Measurements from ENCODE around the gene KRT86. TPM values are rescaled to one million over a fixed set of nuclear protein-coding genes. Genes with fewer than 3 reads are reported as not detected.

The KRT86 gene
- total and polyA plus RNA-seq, 9 of the 15 experiments (the other 6 are each of a cell fraction or from before 2014, with no cell fraction given): not detected

DNA sequence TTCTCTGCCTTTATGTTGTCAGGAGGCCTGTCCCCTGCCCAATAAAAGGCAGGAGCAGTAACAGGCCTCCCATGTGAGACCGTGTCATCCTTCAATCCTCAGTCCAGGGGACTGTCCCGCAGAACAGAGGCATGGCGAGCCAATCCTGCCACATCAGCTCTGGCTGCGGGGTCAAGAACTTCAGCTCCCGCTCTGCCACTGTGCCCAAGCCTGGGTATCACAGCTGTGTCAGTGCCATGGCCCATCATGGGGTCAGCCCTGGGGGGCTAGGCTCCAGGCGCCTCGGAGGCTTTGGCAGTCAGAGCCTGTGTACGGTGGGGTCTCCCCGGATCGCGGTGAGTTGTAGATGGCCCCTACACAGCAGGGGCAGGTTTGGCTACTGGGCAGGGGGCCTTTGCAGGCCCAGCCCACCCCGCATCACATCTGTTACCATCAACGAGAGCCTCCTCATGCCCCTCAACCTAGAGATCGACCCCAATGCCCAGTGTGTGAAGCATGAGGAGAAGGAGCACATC is 66.7 kb downstream of the KRT86 start:
- Histone ChIP-seq H3K36me3 (ENCODE audit: control insufficient read depth, insufficient read depth, low read length) (no peaks in the 10 kb centered on the region), H3K4me1 (replicated peaks in 1 of 2; ENCODE audit: control insufficient read depth in 2 of 2, insufficient read depth in 2 of 2, low read length in 2 of 2) (no peaks in the 10 kb centered on the region), H4K20me1 (replicated peaks; ENCODE audit: control insufficient read depth, insufficient read depth, low read length) (no peaks in the 10 kb centered on the region; the same call in 1 of the 2 replicates), H3K9ac (ENCODE audit: insufficient read depth in 1 of 2, low read depth in 2 of 2, low read length in 2 of 2) (no peak overlapping the region; a peak in 1 of 4 replicates), H3K4me3 (no peak overlapping the region), H3K27ac (ENCODE audit: extremely low read depth, low read depth, low read length) (no peak overlapping the region), H3K9me3 (replicated peaks; ENCODE audit: control insufficient read depth, insufficient read depth, low read depth, low read length) (no peaks in the 10 kb centered on the region), H2AFZ (ENCODE audit: low read depth, low read length) (no peak overlapping the region), H3K9me1 (ENCODE audit: control insufficient read depth, insufficient read depth, low read length) (no peaks in the 10 kb centered on the region), H3K79me2 (ENCODE audit: control insufficient read depth, insufficient read depth, low read length) (no peaks in the 10 kb centered on the region), H3K27me3 (ENCODE audit: control insufficient read depth in 2 of 2, insufficient read depth in 2 of 2, low read length in 2 of 2) (peaks cover 6 to 45% of the 10 kb centered on the region in 2 experiments; a peak in 3 of 5 replicates), H3K4me2 (ENCODE audit: insufficient read depth, low read length) (no peak overlapping the region)
- no peak for DNase-seq (ENCODE audit: extremely low read depth in 1 of 4, low spot score in 3 of 4)
- intact Hi-C loops (cut with micrococcal nuclease): no loop called here
- CTCF ChIA-PET (ENCODE audit: low intra/inter-chr PET ratio): interaction anchor here (0.6 kb wide), 1 partner anchor 1206 kb away, joined by 3 read pairs; no protein-coding TSS in a partner anchor
- ATAC-seq: no peak
- WGBS (ENCODE audit: insufficient coverage, low coverage, missing lambda C conversion rate): under 1% methylated on average over 14 of the region's 14 CpGs
- in situ Hi-C loops (cut with MboI): no loop called here
- no peak for FAIRE-seq
- no TSS peak for BruUV-seq (replicated peaks)
- POLR2A ChIA-PET: interaction anchor here (1.5 kb wide), 1 partner anchor 11 kb away, joined by 3 read pairs; no protein-coding TSS in a partner anchor
- TF ChIP-seq BACH1 (tag; IDR thresholded peaks at IDR 0.05) (no peak), CBX1 (IDR thresholded peaks at IDR 0.05; ENCODE audit: low read depth) (no peak), TCF15 (CRISPR knock-in tag; IDR thresholded peaks at IDR 0.05) (no peak), ZNF23 (CRISPR knock-in tag; IDR thresholded peaks at IDR 0.05) (no peak), NELFE (IDR thresholded peaks at IDR 0.05; ENCODE audit: insufficient read depth, insufficient read length) (no peak), HDAC3 (IDR thresholded peaks at IDR 0.05; ENCODE audit: borderline replicate concordance, partially characterized antibody) (no peak), HNRNPH1 (optimal IDR thresholded peaks at IDR 0.05; ENCODE audit: low read depth, low read length) (no peak), ETV6 (IDR thresholded peaks at IDR 0.05; ENCODE audit: borderline replicate concordance in 1 of 2, low read depth in 2 of 2, low read length in 1 of 2) (no peak), ETV6 (CRISPR knock-in tag; IDR thresholded peaks at IDR 0.05; ENCODE audit: borderline replicate concordance) (no peak), NRF1 (conservative IDR thresholded peaks at IDR 0.05 in 1 of 2, IDR thresholded peaks at IDR 0.05 in 1 of 2) (no peak), ZNF354B (CRISPR knock-in tag; IDR thresholded peaks at IDR 0.05) (no peak)
- TF ChIP-seq, protein P1, sequence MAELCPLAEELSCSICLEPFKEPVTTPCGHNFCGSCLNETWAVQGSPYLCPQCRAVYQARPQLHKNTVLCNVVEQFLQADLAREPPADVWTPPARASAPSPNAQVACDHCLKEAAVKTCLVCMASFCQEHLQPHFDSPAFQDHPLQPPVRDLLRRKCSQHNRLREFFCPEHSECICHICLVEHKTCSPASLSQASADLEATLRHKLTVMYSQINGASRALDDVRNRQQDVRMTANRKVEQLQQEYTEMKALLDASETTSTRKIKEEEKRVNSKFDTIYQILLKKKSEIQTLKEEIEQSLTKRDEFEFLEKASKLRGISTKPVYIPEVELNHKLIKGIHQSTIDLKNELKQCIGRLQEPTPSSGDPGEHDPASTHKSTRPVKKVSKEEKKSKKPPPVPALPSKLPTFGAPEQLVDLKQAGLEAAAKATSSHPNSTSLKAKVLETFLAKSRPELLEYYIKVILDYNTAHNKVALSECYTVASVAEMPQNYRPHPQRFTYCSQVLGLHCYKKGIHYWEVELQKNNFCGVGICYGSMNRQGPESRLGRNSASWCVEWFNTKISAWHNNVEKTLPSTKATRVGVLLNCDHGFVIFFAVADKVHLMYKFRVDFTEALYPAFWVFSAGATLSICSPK (IDR thresholded peaks at IDR 0.05; ENCODE audit: borderline replicate concordance): no peak
